Keratinocyte (primary cell): Measurements from ENCODE around the gene MSL1.

Experiments
- EZH2 ChIP-seq: IDR thresholded peaks from one replicate; pipeline ENCODE4 v1.6.1; 2012; ENCODE audit warnings: inconsistent platforms, mild to moderate bottlenecking, low read length, moderate library complexity
- TF ChIP-seq, protein P1 (sequence below), 3 experiments: IDR thresholded peaks in 1 of 3; conservative IDR thresholded peaks in 1 of 3; optimal IDR thresholded peaks in 1 of 3; 2 replicates in 2 of 3; 3 replicates in 1 of 3; pipeline versions ENCODE3 to v1.5.1; 2011; ENCODE audit warnings: low read length in 3 of 3, mild to moderate bottlenecking in 3 of 3, moderate library complexity in 2 of 3, control low read depth in 1 of 3, inconsistent platforms in 1 of 3; ENCODE audit not compliant: insufficient read depth in 2 of 3; ENCODE audit errors: extremely low read depth in 1 of 3

DNA sequence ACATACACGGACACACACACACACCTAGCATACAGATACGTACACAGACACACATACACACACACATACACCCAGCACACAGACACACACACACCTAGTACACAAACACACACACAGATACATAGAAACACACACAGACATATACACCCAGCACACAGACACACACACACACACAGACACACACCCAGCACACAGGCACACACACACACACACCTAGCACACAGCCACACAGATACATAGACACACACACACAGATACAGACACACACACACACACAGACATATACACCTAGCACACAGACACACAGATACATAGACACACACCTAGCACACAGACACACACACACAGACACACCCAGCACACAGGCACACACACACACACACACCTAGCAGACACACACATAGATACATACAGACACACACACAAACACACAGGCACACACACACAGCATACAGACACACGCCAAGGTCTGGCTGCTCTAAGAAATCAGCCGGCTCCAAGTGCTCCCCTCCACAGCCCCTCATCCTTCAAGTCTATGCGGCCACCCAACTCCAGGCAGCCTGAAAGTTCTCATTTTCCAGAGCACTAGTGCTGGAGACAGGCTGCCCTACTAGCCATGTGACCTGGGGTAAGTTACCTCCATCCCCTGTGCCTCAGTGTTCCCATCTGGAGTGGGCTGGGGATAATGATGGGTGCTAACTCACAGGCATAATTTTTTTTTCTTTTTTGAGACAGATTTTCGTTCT is 34.5 kb upstream of the MSL1 start:
- TF ChIP-seq, protein P1, sequence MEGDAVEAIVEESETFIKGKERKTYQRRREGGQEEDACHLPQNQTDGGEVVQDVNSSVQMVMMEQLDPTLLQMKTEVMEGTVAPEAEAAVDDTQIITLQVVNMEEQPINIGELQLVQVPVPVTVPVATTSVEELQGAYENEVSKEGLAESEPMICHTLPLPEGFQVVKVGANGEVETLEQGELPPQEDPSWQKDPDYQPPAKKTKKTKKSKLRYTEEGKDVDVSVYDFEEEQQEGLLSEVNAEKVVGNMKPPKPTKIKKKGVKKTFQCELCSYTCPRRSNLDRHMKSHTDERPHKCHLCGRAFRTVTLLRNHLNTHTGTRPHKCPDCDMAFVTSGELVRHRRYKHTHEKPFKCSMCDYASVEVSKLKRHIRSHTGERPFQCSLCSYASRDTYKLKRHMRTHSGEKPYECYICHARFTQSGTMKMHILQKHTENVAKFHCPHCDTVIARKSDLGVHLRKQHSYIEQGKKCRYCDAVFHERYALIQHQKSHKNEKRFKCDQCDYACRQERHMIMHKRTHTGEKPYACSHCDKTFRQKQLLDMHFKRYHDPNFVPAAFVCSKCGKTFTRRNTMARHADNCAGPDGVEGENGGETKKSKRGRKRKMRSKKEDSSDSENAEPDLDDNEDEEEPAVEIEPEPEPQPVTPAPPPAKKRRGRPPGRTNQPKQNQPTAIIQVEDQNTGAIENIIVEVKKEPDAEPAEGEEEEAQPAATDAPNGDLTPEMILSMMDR (optimal IDR thresholded peaks at IDR 0.05 in 1 of 3, IDR thresholded peaks at IDR 0.05 in 1 of 3, conservative IDR thresholded peaks at IDR 0.05 in 1 of 3; ENCODE audit: extremely low read depth in 1 of 3, insufficient read depth in 2 of 3, low read length in 3 of 3), result no peak
- TF ChIP-seq EZH2, result no peak
